ENCODE measurements around the gene LIG1.

DNA sequence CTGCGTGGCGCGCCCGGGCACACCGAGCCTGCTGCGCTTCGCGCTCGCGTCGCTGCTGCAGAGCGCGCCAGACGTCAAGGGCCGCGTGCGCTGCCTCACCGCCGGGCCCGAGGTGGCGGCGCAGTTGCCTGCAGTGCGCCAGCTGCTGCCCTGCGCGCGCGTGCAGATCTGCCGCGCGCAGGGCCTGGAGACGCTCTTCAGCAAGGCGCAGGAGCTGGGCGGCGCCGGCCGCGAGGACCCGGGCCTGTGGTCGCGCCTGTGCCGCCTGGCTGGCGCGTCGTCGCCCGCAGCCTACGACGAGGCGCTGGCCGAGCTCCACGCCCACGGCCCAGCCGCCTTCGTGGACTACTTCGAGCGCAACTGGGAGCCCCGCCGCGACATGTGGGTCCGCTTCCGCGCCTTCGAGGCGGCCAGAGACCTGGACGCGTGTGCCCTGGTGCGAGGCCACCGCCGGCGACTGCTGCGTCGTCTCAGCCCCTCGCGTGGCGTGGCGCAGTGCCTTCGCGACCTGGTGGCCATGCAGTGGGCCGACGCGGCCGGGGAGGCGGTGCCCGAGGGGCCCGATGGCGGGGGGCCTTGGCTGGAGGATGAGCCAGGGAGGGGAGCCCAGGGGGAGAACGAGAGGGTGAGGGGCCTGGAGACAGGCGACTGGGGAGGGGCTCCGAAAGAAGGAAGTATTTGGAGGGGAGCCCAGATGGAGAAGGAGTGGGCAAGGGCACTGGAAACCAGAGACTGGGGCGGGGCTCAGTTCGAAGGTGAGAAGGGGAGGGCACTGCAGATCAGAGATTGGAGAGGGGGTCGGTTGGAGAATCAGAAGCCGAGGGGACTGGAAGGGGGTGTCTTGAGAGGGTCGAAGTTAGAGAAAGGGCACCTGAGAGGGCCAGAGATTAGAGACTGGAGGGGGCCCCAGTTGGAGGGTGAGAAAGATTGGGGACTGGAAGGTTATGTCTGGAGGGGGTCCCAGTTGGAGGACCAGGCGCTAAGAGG lies 25.0 kb upstream of the LIG1 start:
- TF ChIP-seq, protein P1, sequence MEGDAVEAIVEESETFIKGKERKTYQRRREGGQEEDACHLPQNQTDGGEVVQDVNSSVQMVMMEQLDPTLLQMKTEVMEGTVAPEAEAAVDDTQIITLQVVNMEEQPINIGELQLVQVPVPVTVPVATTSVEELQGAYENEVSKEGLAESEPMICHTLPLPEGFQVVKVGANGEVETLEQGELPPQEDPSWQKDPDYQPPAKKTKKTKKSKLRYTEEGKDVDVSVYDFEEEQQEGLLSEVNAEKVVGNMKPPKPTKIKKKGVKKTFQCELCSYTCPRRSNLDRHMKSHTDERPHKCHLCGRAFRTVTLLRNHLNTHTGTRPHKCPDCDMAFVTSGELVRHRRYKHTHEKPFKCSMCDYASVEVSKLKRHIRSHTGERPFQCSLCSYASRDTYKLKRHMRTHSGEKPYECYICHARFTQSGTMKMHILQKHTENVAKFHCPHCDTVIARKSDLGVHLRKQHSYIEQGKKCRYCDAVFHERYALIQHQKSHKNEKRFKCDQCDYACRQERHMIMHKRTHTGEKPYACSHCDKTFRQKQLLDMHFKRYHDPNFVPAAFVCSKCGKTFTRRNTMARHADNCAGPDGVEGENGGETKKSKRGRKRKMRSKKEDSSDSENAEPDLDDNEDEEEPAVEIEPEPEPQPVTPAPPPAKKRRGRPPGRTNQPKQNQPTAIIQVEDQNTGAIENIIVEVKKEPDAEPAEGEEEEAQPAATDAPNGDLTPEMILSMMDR (conservative IDR thresholded peaks at IDR 0.05; ENCODE audit: low read length), result no peak
- no peak for TF ChIP-seq EZH2phosphoT487 (IDR thresholded peaks at IDR 0.05; ENCODE audit: borderline replicate concordance, low read depth, low read length)
